Smooth muscle cell (in vitro differentiated cells): ENCODE measurements around the gene MACROD2. TPM values are rescaled to one million over a fixed set of nuclear protein-coding genes. Genes with fewer than 3 reads are reported as not detected.
"Not testable (repeated sequence)": the region's sequence is repeated elsewhere in the genome, so short reads cannot be mapped to it uniquely, and the experiment has no call there.

Experiments
- DNase-seq: peaks from one replicate; lab custom pipeline; 2025; ENCODE audit not compliant: unreplicated experiment; lab: John Stamatoyannopoulos, UW
- H2AFZ ChIP-seq: fragments of 200-600 bp; sonication (generic); 2 replicates; pipeline ENCODE4 v1.6.0; 2016; ENCODE audit warnings: antibody characterized with exemption, low read depth, mild to moderate bottlenecking
- H3F3A ChIP-seq: fragments of 200-600 bp; sonication (generic); 2 replicates; pipeline ENCODE4 v1.6.0; 2017; ENCODE audit warnings: antibody characterized with exemption, low read depth
- H3K27ac ChIP-seq: fragments of 200-600 bp; sonication (generic); 2 replicates; pipeline ENCODE4 v1.5.1; 2016; ENCODE audit warnings: low read depth, mild to moderate bottlenecking
- H3K27me3 ChIP-seq: fragments of 200-600 bp; sonication (generic); 2 replicates; pipeline ENCODE4 v1.6.1; 2016; ENCODE audit warnings: low read depth, mild to moderate bottlenecking
- H3K36me3 ChIP-seq: fragments of 200-600 bp; sonication (generic); 2 replicates; pipeline ENCODE4 v1.5.1; 2016; ENCODE audit warnings: low read depth
- H3K4me1 ChIP-seq: fragments of 200-600 bp; sonication (generic); 2 replicates; pipeline ENCODE4 v1.5.1; 2016; ENCODE audit warnings: low read depth
- H3K4me2 ChIP-seq: fragments of 200-600 bp; sonication (generic); 2 replicates; pipeline ENCODE4 v1.6.0; 2016; ENCODE audit warnings: mild to moderate bottlenecking
- H3K4me3 ChIP-seq: fragments of 200-600 bp; sonication (generic); 2 replicates; pipeline ENCODE4 v1.5.1; 2016; ENCODE audit warnings: mild to moderate bottlenecking
- H3K79me2 ChIP-seq: fragments of 200-600 bp; sonication (generic); 2 replicates; pipeline ENCODE4 v1.6.0; 2016; ENCODE audit warnings: low read depth, mild to moderate bottlenecking
- H3K9ac ChIP-seq: fragments of 200-600 bp; sonication (generic); 2 replicates; pipeline ENCODE4 v1.6.0; 2016; ENCODE audit warnings: low read depth
- H3K9me3 ChIP-seq: fragments of 200-600 bp; sonication (generic); replicated peaks from 2 replicates; pipeline ENCODE4 v1.5.1; 2016; ENCODE audit warnings: low read depth
- H4K20me1 ChIP-seq: fragments of 200-600 bp; sonication (generic); 2 replicates; pipeline ENCODE4 v1.6.0; 2016; ENCODE audit warnings: low read depth
- CTCF ChIP-seq: fragments of 200-600 bp; sonication (generic); IDR thresholded peaks from 2 replicates; pipeline ENCODE4 v1.5.1; 2017; ENCODE audit warnings: borderline replicate concordance, mild to moderate bottlenecking, antibody characterized with exemption; ENCODE audit not compliant: insufficient read depth, poor library complexity, severe bottlenecking
- WGBS: methylation state at CpG from one replicate; pipeline ENCODE4 v1.1.7; 2016; ENCODE audit warnings: low lambda C conversion rate; 5-methylcytosine and 5-hydroxymethylcytosine counted together
- polyA plus RNA-seq: library from polyadenylated mRNA; unstranded; fragments of >200 nt; fragmentation: Nextera tagmentation; extraction: Ambion mirVana; gene quantifications from 2 replicates; pipeline ENCODE4 v1.2.1, GENCODE V29; 2016
- total RNA-seq: library from RNA; depleted of rRNA; stranded (reverse); fragments of >200 nt; gene quantifications from 2 replicates; pipeline ENCODE4 v1.2.3, GENCODE V29; 2014

Gene MACROD2
- total and polyA plus RNA-seq, 2 experiments from 2014 or later, result 0.04 to 0.32 TPM

GRCh38 chr20:15138548-15139126 lies 1143.3 kb downstream of the MACROD2 start:
- no peak for DNase-seq
- Histone ChIP-seq H3K79me2 (no peaks in the 10 kb centered on the region), H2AFZ (no peak overlapping the region), H3K27ac (no peak overlapping the region), H4K20me1 (no peaks in the 10 kb centered on the region), H3K27me3 (no peaks in the 10 kb centered on the region), H3K9me3 (no peaks in the 10 kb centered on the region), H3K4me1 (no peaks in the 10 kb centered on the region), H3K4me2 (no peak overlapping the region), H3K9ac (no peak overlapping the region), H3F3A (no peaks in the 10 kb centered on the region), H3K36me3 (no peaks in the 10 kb centered on the region), H3K4me3 (no peak overlapping the region)
- no peak for TF ChIP-seq CTCF
- 88% methylated on average over 4 of the region's 4 CpGs for WGBS

- H3K27me3 ChIP-seq, result no peaks in the 10 kb centered on the region
- no peaks in the 10 kb centered on the region for H3K4me1 ChIP-seq
- H3K9ac ChIP-seq, result no peak overlapping the region
- no peak overlapping the region for H3K4me2 ChIP-seq
- H3K4me3 ChIP-seq, result no peak overlapping the region
- H2AFZ ChIP-seq, result no peak overlapping the region
- no peaks in the 10 kb centered on the region for H3F3A ChIP-seq
- H3K79me2 ChIP-seq, result no peaks in the 10 kb centered on the region
- no peak overlapping the region for H3K27ac ChIP-seq
- no peak for DNase-seq
- no peak for TF ChIP-seq CTCF
- no peaks in the 10 kb centered on the region for H3K36me3 ChIP-seq
- whole genome bisulfite sequencing, result 85% methylated on average over 2 of the region's 2 CpGs
- no peaks in the 10 kb centered on the region for H3K9me3 ChIP-seq
- no peaks in the 10 kb centered on the region for H4K20me1 ChIP-seq
Observed at GRCh38 chr20:15139522-15139921, 1144.2 kb downstream of the MACROD2 start.

DNA sequence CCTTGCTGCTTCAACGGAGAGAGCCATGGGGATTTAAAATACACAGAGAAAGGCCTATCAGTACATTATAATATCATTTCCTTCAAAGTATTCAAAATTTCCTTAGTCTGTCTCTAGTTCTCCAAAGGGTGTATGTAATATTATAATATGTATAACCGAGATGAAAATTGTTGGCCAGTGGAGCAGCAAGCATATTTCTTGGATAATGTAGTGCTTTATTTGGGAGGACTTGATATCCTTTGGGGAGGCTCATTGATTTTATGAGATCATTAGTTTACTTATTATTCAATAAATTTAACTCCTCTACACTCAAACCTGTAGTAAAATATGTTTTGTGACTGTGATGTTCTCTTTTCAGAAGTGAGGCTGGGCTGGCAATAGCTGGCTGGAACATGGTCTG lies 1145.0 kb downstream of the MACROD2 start:
- no peak overlapping the region for H3K4me3 ChIP-seq
- no peaks in the 10 kb centered on the region for H3K79me2 ChIP-seq
- no peak for TF ChIP-seq CTCF
- no peak overlapping the region for H2AFZ ChIP-seq
- H3F3A ChIP-seq, result no peaks in the 10 kb centered on the region
- no peak overlapping the region for H3K9ac ChIP-seq
- no peak for DNase-seq
- no peaks in the 10 kb centered on the region for H3K27me3 ChIP-seq
- no peak overlapping the region for H3K4me2 ChIP-seq
- 86% methylated on average over 2 of the region's 2 CpGs for WGBS
- no peaks in the 10 kb centered on the region for H3K9me3 ChIP-seq
- H3K4me1 ChIP-seq, result no peaks in the 10 kb centered on the region
- H4K20me1 ChIP-seq, result no peaks in the 10 kb centered on the region
- no peak overlapping the region for H3K27ac ChIP-seq
- no peaks in the 10 kb centered on the region for H3K36me3 ChIP-seq

DNA sequence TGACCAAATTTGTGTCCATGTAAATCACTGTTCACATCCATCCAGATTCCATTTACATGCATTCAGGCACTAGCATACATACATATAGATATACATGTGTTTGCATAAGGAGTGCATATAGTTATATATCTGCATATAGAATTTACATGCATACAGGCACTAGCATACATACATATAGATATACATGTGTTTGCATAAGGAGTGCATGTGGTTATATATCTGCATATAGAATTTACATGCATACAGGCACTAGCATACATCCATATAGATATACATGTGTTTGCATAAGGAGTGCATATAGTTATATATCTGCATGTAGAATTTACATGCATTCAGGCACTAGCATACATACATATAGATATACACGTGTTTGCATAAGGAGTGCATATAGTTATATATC lies 1145.6 kb downstream of the MACROD2 start:
- DNase-seq, H2AFZ ChIP-seq, H4K20me1 ChIP-seq, H3K4me2 ChIP-seq, H3K9me3 ChIP-seq, H3K4me3 ChIP-seq, H3K4me1 ChIP-seq, H3K27ac ChIP-seq, H3K9ac ChIP-seq, H3K27me3 ChIP-seq, H3F3A ChIP-seq, H3K79me2 ChIP-seq, H3K36me3 ChIP-seq: not testable (repeated sequence)
- 83% methylated on average over 1 of the region's 1 CpG for WGBS
